GM18499 (cell line): Measurements from ENCODE around the gene CEP95.
A peak's percentile ranks its signal among the peaks of the same experiment; 100 is the strongest.
"Not testable (repeated sequence)": the region's sequence is repeated elsewhere in the genome, so short reads cannot be mapped to it uniquely, and the experiment has no call there.

Source experiments
- ATAC-seq: cut with Tn5 transposase; IDR thresholded peaks from one replicate; pipeline ENCODE4 v1.9.1; 2021; ENCODE audit warnings: moderate number of reproducible peaks; ENCODE audit not compliant: insufficient read depth, unreplicated experiment

CEP95 gene

DNA sequence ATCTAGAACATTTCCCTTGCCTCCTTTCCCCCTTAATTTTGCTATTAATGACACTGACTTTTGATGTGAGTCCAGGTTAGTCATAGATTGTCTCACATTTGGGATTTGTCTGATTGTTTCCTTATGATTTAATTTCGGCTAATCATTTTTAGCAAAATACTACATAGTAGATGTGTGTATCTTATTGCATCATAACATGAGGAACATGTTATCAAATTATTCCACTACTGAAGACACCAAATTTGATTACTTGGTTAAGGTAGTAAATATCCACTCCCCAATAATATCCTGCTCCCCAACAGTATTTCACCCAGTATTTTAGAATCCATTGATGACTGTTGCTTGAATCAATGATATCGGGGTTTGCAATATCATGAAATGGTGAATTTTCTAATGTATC, 12.7 kb upstream of the CEP95 start:
- ATAC-seq, result no peak

DNA sequence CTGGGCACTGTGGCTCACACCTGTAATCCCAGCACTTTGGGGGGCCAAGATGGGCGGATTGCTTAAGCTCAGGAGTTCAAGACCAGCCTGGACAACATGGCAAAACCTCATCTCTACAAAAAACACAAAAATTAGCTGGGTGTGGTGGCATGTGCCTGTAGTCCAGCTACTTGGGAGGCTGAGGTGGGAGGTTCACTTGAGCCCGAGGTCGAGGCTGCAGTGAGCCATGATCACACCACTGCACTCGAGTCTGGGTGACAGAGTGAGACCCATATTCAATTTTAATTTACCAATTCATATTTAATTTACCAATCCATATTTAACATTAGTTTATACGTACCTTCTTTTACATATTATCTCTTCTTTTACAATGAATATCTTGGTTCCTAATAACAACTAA, 11.5 kb upstream of the CEP95 start:
- ATAC-seq, result not testable (repeated sequence)

DNA sequence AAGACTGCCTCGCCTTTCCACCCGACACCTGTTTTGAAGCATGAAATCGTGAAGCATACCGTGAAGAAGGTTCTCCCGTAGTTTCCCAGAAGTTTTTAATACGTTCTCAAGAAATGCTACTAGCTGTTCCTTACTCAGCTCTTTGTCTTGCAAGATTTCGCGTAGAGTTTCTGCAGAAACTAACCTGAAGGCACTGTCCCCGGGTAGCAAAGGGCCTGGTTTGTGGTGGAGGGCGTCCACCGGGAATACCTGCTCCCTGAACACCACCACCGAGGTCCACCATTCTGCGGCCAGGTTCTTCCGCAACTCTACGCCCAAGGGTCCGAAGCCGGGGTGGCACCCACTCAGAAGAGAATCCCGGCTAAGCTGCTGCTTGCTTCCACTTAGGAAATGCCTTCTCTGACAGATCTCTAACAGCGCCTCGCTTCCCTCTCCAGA, 10.4 kb upstream of the CEP95 start:
- no peak for ATAC-seq

DNA sequence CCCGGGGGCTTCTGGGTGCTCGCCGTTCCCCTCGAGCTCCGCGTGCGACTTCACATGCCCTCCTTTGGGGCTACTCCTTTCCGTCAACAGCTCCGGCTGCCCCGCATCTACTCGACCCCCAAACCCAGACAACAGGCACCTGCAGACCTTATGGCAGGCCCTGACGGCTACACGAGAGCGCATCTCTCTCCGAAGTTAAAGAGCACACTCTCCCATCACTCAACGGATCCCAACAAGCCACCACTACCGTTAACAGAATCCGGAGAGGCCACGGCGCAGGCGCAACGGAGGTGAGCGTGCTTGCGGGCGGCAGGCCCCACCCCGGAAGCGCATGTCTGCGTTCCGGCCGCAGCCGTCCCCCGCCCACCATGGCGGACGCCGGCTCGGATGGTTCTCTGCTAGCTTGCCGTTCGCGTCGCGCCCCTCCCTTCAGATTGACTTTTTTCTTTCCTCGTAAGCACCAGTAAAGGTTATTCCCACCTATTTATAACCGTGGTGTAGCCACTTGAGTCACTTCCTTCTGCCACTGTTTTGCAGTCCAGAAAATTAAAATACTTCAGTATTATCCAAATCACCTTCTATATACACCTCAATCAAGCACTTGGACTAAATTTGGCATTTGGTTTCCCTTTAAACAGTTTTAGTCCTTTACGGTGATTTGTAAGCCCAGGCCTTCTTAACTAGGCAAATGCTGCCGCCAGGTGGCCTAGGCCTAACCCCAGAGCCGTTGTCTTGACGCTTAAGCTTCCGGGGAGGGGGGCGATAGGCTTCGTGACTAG, 9.8 kb upstream of the CEP95 start, which contains the start of gene POLG2:
POLG2 (minus strand) TSS at position 269 of the 779 bp plus-strand sequence; CDS start at position 183, 86 bp downstream.
- ATAC-seq, result peak; percentile 46

DNA sequence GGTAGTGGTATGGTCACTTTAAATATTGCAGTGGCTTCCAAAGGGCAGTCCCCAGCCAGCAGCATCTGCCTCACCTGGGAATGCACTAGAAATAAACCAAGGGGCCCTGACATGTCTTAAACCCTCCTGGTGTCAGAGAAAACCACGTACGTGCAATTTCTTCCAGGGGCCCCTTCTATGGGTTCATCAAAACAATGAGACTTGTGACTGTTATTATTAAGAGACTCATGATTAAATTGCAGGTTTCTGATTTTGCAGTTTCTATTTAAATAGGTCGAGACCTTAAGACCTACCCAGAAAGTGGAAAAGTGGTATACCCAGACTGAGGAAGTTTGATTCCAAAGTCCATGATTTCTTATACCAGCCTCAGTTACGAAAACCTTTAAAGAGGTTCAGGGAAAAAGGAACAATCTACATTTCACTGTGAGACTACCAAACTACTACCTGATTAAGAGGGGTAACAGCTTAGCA, 9.2 kb upstream of the CEP95 start:
- no peak for ATAC-seq

DNA sequence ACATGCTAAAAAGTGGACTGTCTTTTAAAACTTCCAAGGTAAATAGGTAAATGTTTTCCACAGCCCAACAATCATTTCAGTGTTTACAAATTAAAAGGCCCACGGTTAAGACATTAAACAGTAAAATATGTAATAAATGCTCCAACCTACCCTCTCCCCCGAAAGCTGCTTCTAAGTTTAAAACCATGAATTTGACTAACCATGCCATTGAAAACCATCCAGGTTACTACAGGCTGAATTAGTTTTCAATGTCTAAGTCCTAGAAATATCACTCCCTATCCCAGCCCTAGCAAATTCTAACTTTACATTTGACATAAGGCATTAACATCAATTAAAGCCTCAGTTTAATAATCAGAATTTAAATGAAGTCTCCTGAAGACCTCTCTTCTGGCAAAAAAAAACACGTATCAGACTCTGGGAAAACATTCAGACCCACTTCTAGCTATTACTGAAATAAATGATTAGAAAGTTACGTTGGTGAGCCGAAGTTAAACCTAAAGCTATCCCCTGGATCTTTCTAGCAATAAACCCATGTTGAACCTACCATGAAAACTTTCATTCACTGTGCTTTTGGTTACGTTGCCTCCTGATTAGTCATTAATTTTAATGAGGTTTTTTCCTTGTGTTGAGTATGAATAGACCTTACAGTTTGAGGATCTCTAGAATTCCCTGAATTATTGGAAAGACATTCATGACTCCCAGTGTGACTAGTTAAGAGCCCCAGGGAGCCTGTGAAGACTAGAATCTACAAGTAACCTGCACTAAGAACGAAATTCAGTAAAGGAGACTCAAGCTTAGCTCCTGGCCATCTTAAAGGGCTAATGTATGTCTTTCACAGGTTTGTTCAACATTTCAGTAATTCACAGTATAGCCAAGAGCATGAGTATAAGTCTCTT, 8.2 kb upstream of the CEP95 start:
- ATAC-seq, result no peak

DNA sequence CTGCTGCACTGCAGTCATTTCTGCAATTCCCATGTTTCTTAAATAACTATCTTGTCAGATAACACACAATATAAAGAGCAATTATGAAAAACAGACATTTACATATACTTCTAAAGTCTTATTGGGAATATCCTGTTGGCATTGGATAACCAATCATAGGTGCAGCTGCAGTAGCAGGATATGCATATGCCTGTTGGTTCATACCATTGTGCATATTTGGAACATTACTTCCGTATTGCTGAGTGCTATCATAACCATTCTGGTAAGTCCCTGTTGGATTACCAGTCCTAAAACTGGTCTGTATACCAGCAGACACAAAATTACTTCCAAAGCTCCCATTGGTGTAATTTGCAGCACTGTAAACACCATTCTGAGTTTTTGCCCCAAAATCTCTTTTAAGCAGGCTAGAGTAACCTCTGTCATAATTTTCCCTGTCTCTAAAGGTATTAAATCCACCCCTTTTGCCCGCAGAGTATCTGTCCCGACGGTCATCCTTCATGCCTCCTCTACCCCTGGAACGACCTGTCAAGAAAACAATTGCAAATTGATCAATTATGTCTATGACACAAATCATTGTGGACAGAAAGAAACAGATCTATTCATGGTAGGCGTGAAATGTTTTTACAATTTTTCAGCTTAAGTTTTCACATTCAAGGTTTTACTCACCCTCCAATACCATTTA, 6.8 kb upstream of the CEP95 start:
- ATAC-seq, result no peak

DNA sequence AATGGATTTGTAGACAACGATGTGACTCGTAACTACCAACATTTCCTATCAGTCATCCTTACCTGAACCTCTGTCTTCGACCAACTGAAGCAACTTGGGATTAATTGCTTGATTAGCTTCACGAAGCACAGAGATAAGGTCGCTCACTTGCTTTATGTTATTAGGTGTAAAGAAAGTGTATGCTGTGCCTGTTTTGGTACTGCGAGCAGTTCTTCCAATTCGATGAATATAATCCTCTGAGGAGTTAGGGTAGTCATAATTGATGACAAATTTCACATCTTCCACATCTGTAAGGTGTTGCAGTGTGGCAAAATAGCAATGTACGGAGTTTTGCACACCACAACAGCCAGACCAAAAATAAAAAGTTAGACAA, 6.3 kb upstream of the CEP95 start:
- ATAC-seq, result no peak

DNA sequence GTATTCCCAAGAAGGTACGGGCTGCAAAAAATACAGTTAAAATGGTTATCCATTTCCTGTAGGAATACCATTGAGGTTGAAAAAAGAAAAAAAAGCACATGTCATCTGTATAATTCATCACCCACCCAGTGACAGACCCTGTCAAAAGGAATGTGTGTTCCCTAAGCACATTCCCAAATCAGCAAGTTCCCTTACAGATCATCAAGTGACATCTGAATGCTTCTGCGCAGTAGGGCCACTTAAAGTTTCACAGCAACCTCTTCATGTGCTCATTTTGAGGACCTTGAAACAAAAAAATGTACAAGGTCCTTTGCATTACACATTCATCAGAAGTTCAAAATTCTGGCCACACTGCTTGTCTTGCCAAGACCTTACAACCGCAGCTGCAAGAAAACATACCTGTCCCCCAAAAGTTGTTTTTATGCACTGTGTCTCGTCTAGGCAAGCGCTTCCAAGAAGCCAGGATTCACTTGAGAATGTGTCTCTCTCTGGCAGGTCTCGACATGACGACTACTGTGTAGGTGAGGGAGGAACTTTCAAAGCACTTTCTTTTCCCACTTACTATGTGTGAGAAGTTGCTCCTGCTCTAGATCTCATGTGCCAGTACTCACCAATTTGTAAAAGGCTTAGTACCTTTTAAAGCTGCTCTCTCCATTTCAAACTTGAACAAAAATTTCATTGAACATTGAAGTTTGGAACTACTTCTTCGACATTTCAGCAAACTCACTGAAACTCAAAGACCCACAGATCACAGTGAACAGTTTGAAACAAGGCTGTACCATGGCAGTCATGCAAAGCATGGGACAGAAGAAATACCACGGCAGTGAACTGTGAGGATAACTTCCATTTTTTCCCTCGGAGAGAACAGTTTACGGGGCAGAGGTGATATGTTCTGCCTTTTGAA, 5.7 kb upstream of the CEP95 start:
- no peak for ATAC-seq

DNA sequence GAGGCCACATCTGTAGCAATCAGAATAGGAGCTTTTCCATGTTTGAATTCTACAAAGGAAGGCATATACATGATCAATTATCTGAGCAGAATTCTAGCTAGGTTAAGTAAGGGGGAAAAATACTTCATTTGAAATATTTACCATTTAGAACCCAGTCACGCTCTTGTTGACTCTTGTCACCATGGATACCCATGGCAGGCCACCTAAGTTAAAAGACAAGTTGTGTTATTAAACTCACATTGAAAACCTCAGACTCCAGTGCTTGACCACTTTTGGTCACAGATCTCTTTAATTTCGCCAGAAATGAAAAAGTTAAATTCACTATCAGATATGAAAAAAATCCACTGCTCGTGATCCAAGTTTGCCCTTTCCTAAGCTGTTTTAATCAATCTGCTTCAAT, 4.8 kb upstream of the CEP95 start:
- ATAC-seq, result no peak

DNA sequence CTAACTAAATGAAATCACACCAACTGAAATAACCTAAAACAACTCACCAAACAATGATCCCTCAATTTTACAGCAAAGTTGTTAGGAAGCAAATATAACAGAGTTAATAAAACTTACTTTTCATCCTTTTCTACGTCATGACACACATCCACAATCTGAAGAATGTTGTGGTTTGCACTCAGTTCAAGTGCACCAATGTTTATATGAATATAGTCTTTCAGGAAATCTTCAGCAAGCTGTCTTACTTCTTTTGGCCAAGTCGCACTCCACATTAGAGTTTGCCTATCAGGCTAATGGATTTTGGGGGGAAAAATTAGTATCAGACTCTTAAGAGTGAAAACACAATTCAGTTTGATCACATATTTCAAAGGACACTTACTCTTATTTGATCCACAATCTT, 4.0 kb upstream of the CEP95 start:
- no peak for ATAC-seq

DNA sequence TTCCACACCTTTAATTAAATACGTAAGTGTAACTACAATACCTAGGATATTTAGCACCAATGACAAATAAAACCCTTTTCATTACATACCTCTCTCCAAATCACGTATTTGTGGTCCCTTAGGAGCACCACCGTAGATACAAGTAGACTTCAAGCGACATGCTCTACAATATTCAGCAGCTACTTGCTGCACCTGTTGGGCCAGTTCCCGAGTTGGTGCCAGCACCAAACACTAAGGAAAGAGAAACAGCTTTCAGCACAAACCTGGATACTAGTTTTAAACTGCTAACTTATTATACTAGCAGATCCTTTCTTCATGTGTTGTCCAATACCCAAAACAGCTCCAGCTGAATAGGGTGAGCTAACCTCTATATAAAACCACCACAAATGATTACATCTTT, 3.4 kb upstream of the CEP95 start:
- ATAC-seq, result no peak

DNA sequence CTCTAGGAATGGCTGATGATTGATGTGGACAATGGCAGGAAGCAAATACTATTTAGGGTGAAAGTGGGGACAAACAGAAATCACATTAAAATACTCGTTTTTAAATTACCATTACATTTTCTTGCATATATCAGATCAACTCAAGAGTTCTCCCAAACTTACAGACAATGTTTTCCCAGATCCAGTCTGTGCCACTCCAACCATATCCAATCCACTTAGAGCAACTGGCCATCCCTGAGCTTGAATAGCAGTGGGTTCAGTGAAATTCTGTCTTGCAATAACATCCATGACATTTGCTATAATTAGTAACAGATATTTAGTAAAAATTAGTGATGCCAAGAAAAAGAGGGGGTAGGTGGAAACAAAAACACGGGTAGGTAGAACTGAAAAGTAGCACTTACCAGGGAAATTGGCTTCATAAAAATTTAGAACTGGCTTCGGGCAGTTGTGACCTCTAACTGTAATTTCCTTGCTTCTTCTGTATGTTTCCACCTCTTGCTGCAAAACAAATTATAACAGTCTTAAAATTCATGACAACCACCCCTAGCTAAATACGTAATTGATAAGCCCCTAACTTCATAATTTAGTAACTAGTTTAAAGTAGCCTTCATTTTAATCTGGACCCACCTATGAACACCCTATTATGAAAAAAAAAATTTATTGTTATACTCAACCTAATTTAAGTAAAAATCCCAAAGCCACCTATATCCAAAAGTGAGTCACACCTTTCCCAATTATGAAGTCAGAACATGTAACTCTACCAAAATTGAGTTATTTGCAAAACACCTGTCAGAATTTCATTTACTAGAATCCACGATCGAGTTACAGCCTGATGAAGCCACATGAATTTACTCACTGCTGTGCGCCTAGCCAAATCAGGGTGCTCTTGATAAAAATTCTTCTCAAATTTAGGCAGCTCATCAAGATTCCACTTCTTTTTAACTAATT, 2.7 kb upstream of the CEP95 start:
- no peak for ATAC-seq

DNA sequence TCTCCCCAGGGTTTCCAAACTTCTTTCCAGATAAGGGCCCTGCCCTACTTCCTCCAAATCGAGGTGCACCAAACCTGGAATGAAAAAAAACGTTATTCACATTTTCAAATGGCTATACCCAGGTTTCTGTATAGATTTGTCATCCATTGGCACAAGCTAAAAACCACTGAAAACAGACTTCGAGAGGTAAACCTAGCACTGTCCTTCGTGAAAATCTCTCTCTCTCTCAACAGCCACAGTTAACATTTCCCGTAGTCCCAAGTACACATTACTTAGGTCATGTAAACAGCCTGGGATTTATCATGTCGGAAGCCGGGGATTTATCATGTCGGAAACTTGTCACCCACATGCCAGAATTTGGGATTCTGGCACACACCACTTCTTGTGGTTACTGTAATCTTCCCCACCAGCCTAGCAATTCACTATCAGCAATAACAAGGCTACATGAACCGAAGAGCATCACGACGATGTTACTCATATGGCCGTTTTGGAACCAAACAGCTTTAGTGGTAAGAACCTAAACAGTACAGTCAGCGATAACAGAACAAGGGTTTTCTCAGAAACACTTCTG, 1.9 kb upstream of the CEP95 start:
- ATAC-seq, result no peak

DNA sequence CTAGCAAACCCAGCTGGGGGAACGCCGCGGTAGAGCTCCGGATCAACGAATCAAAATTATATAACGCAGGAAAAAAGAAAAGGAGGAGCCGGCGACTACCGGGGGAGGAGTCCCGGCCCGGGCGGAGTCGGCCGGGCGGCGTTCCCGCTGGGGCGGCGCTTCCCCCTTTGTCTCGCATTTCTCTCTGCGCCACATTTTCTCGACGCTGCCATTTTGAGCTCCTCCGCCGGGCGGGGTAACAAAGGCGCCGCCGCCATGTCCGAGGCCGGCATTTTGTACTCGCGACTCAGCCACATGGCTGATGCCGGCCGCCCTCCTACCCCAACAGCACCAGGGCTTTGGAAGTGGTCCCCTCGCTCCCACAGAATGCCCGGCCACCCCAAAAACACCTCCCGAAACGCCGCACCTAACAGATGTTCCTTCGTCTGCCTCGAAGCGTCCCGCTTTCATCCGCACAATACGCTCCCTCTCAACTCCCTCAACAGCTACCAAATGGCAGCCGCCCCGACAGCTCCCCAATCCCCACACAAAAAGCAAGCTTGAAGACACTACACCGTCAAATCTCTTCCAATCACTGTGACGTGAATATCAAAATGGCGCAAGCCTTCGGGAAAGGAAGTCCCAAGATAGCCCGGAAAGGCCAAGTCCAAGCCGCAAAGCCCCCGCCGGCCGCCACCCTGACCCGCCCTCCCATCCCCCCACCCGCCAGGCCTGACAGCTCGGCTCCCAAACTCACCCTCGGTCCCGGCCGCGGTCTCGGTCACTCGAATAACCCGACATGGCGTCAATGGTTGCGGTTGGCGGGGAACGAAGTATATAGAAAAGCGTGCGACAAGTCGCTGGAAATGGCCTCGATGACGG, 1.2 kb upstream of the CEP95 start:
- ATAC-seq, result no peak

DNA sequence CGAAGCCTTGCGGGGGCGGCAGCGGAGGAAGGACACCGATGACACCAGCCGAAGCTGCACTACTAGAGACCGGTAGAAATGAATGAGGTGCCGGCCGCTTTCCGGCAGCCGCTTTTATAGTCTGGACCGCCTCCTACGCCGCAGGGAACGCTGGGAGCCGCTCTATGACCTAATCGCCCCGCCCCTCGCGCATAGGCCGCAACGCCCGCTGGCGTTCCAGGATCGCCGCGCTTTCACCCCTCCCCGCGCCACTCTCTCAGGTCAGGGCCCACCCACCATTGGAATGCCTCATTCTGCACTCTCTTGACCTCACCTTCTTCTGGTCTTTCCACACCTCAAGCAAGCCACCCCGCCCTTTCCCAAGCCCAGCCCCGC, 589 bp upstream of the CEP95 start, which contains the start of gene DDX5:
DDX5 (minus strand) TSS at position 89 of the 375 bp plus-strand sequence. CDS start 170 bp downstream, outside the sequence.
- ATAC-seq, result peak; percentile 35

DNA sequence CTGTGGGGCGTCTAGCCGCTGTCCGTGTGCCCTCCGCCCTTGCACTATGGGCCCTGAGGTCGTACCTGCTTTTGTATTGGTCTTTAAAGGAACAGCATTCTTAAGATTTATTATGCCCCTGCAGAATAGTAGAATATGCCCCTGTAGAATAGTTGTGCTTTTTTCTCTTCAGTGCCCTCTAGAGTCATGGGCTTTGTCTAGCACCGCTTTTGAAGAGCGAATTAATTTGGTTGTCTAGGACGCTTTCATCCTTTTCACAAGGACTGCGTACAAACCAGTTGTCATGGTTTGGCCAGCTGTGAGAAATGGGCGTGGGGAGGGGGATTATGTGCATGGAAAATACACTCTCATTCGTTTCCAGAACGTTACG, 621 bp downstream of the CEP95 start:
- ATAC-seq, result peak; percentile 14
